Sciatic nerve (tissue), 2 donors: ENCODE results near the gene MRGPRF. TPM values are rescaled to one million over a fixed set of nuclear protein-coding genes. Genes with fewer than 3 reads are reported as not detected.

ENCODE experiments used
- ATAC-seq: fragments of 200-7000 bp; cut with Tn5 transposase; one replicate; pipeline ENCODE4 v1.9.1; 2020; ENCODE audit warnings: mild to moderate bottlenecking, moderate library complexity
- DNase-seq: peaks from one replicate; pipeline ENCODE4 v3.0.0-alpha.2; 2020; ENCODE audit warnings: low spot score
- intact Hi-C: fragments of 100-400 bp; cut with DNase I; formaldehyde crosslinking; loops from one replicate; pipeline ENCODE4 v1.14.2; 2022
- total RNA-seq: library from RNA; stranded (reverse); fragmentation: NEBNext Ultra II Directional; extraction: Animal tissue kit (Norgen Biotek cat#: 25700); gene quantifications from one replicate; pipeline ENCODE4 v1.2.1, GENCODE V29; 2021
- donor health status: DM: no; HTN: no; CAD: no.
- donor health status: DM: no; HTN: no; CAD: no.

The MRGPRF gene
- 39.5 TPM for total RNA-seq

GRCh38 chr11:69013009-69013951 lies at the start of gene MRGPRF:
Gene MRGPRF, minus strand, starts transcription at chr11:69013246. Its CDS starts 3,345 bp downstream, at chr11:69009901.
- peak; percentile 86 for ATAC-seq
- intact Hi-C loops, result no loop called here
- DNase-seq, result peak; percentile 97

DNA sequence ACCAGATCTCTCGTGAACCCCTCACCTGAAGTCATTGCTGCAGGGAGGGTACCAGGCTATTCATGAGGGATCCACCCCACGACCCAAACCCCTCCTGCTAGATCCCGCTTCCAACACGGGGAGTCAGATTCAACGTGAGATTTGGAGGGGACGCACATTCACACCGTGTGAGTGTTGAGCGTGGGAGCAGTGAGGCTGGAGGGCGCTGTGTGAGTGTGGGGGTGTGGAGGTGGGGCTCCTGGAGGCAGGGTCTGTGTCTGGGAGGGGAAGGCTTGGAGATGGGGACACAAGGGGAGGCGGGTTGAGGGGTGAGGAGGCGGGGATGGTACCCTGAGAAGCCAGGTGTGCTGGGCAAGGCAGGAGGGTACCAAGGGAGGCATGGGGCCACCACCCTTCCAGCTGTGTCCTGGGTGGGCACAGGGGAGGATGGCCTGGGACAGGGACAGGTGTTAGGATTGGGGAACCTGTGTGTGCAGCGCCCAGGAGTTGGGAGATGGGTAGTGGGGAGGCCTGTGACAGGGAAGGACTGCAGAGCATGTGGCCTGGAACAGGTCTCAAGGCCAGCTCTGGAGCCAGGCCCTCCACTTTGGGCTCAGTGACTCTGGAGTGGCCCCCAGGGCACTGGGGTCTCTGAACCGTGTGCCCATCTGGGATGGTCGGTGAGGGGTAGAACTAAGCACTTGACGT lies 49.3 kb upstream of the MRGPRF start:
- intact Hi-C loops, result no loop called here
- ATAC-seq (no peak), DNase-seq (no peak)

DNA sequence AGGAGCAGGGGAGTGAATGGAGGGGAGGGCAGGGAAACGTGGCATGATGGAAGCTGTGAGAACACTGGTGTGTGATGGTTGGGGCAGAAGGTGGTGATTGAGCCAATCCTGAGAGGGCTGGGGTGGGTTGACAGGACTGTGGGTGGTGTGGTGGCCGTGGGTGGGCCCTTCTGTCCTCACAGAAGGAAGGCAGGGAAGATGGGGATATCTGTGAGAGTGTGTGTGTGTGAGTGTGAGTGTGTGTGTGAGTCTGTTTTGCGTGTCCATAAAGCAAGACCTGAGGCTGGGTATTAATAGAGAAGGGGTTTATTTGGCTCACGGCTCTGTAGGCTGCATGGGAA lies 48.6 kb upstream of the MRGPRF start:
- ATAC-seq, result no peak
- intact Hi-C loops, result no loop called here
- no peak for DNase-seq

- no peak for ATAC-seq
- DNase-seq, result no peak
- intact Hi-C loops, result no loop called here
These were observed 48.0 kb upstream of the MRGPRF start for GRCh38 chr11:69060806-69061712.

DNA sequence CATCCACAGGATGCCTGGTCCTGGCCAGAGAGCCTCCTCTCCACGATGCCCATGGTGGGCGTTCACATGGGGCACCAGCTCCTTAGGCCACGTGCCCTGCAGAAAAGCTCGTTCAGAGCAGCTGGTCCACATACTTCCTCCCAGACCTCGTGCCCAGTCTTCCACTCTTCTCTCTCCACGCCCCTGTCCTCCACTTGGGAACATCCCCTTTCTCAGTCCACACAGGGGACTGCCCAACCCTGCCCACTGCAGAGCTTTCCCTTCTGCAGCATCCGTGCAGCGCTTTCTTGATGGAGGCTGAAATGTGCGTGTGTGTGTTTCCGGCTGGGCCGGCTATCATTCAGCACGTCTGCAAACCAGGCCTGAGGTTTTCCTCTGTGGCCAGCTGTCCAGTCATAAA lies 46.9 kb upstream of the MRGPRF start:
- DNase-seq (no peak), ATAC-seq (no peak)
- intact Hi-C loops, result loop anchor here (10.0 kb wide), 1 partner anchor 155 kb away; the partner anchor contains the start of genes IGHMBP2 and MRPL21

DNA sequence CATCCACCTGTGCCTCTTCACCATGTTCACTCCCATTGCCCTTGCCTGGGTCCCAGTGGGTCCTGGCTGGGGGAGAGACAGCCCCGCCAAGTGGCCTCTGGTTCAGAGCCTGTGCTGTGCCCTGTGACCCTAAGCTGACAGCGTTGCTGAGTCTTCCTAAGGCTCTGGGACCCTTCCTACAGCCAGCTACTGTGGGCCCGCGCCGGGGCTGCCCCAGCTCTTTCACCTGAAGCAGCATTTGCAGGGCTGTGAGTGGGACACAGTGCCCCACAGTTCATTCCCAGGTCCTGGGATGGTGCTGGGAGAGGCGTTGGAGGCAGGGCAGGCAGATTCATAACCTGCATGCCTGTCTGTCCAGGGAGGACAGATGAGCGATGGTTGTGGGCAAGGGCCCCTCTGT lies 46.4 kb upstream of the MRGPRF start:
- intact Hi-C loops, result loop anchor here (10.0 kb wide), 1 partner anchor 155 kb away; the partner anchor contains the start of genes IGHMBP2 and MRPL21
- ATAC-seq (no peak), DNase-seq (no peak)

- ATAC-seq (no peak), DNase-seq (no peak)
- intact Hi-C loops, result loop anchor here (10.0 kb wide), 1 partner anchor 154 kb away; the partner anchor contains the start of genes IGHMBP2 and MRPL21
These were observed 45.6 kb upstream of the MRGPRF start for GRCh38 chr11:69058511-69059270.

- ATAC-seq, result no peak
- DNase-seq, result no peak
- intact Hi-C loops, result loop anchor here (10.0 kb wide), 1 partner anchor 153 kb away; the partner anchor contains the start of genes IGHMBP2 and MRPL21
These were observed 44.8 kb upstream of the MRGPRF start for GRCh38 chr11:69057801-69058200.

- intact Hi-C loops, result loop anchor here (10.0 kb wide), 1 partner anchor 152 kb away; the partner anchor contains the start of genes IGHMBP2 and MRPL21
- no peak for ATAC-seq
- no peak for DNase-seq
These were observed 44.2 kb upstream of the MRGPRF start for GRCh38 chr11:69057236-69057635.

GRCh38 chr11:69055598-69056516 lies 42.8 kb upstream of the MRGPRF start:
- intact Hi-C loops, result loop anchor here (10.0 kb wide), 1 partner anchor 151 kb away; the partner anchor contains the start of genes IGHMBP2 and MRPL21
- ATAC-seq (peak; percentile 67), DNase-seq (no peak)

DNA sequence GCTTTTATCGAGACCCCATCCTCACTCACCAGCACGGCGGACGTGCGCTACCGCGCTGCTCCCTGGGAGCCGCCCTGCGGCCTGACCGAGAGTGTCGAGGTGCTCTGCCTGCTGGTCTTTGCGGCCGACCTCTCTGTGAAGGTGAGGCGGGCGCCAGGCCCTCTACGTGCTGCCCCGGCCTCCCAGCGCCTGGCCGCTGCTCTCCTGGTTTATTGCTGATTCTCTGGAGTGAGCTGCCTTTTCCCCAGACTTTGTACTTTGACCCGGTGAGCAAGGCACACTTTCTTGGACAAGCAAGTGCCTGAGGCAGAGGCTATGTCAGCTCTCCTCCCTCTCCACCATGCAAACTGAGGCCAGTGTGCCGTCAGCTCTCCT lies 42.2 kb upstream of the MRGPRF start:
- no peak for ATAC-seq
- intact Hi-C loops, result loop anchor here (10.0 kb wide), 1 partner anchor 150 kb away; the partner anchor contains the start of genes IGHMBP2 and MRPL21
- DNase-seq, result no peak

- ATAC-seq (no peak), DNase-seq (no peak)
- intact Hi-C loops, result loop anchor here (10.0 kb wide), 1 partner anchor 150 kb away; the partner anchor contains the start of genes IGHMBP2 and MRPL21
These were observed 41.6 kb upstream of the MRGPRF start for GRCh38 chr11:69054397-69055211.

DNA sequence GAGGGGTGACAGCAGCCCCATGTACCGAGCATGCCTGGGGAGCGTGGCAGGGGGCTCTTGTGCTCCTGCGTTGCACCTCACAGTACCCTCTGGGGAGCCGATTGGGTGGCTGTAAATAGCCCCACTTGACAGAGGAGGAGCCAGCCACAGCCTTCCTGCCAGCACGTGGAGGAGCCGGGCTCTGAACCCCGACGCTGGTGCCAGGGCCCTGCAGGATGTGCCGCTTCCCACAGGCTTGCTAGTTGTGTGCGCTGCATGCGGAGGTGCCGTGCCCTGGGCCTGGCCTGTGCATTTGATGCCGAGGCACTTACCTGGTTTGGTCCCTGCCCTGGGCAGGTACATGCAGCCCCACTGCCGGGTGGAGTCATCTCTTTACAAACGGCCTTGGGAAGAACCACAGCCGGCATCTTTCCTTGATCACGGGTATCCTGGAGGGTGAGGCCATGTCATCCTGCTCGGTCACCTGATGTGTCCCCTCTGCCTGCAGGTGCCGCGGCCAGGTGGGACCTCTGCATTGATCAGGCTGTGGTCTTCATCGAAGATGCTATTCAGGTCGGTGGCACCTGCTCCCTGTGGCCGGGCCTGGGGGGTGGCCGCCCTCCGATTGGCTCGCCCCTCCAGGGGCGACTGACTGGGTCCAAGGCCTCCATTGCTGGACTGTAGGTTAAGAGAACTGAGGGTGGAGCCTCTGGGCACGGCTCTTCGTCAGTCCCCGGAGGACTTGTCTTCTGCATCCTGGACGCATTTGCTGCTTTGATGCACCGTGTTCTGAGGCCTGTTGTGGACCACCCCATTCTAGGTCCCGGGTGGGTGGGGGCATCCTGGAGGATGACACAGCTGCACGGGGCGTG lies 40.7 kb upstream of the MRGPRF start:
- ATAC-seq (no peak), DNase-seq (no peak)
- intact Hi-C loops, result loop anchor here (10.0 kb wide), 1 partner anchor 149 kb away; the partner anchor contains the start of genes IGHMBP2 and MRPL21

DNA sequence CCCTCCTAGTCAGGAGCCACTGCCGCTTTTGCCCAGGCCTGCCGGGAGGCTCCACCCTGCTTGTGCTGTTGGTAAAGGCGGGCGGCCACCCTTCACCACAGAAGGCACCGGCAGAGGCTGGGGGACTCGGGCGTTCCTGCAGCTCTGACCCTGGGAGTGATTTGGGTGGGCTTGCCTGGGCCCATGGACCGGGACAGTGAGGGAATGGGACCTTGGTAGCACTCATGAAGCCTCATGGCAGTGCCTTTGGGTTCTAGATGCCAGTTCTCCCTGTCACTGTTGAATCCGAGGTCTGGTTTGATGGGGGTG lies 40.1 kb upstream of the MRGPRF start:
- ATAC-seq (no peak), DNase-seq (no peak)
- intact Hi-C loops, result loop anchor here (10.0 kb wide), 1 partner anchor 148 kb away; the partner anchor contains the start of genes IGHMBP2 and MRPL21
